GM23338 (cell line): ENCODE measurements around the gene KLF18.

Experiments used
- CREB1 ChIP-seq: fragments of 250-450 bp; sonication (Bioruptor Pico); IDR thresholded peaks from 2 replicates; pipeline ENCODE4 v1.5.0; 2020; ENCODE audit warnings: low read depth, mild to moderate bottlenecking, moderate library complexity
- EZH2 ChIP-seq: fragments of 200-600 bp; sonication (generic); IDR thresholded peaks from one replicate; pipeline ENCODE4 v1.8.0; 2017; ENCODE audit warnings: antibody characterized with exemption, mild to moderate bottlenecking, low read depth; ENCODE audit not compliant: unreplicated experiment
- EZH2phosphoT487 ChIP-seq: fragments of 200-600 bp; sonication (generic); IDR thresholded peaks from one replicate; pipeline ENCODE4 v1.8.1; 2018; ENCODE audit warnings: antibody characterized with exemption; ENCODE audit not compliant: unreplicated experiment
- NANOG ChIP-seq: IDR thresholded peaks from 2 replicates; pipeline ENCODE4 v1.6.1; 2016; ENCODE audit warnings: antibody characterized with exemption, borderline replicate concordance
- POLR2AphosphoS5 ChIP-seq: IDR thresholded peaks from 2 replicates; pipeline ENCODE4 v1.6.1; 2016; ENCODE audit warnings: antibody characterized with exemption, low read depth
- ZNF331 ChIP-seq: fragments of 250-450 bp; sonication (Bioruptor Pico); IDR thresholded peaks from 2 replicates; pipeline ENCODE4 v1.5.0; 2020; ENCODE audit warnings: low read depth, mild to moderate bottlenecking, moderate library complexity
- TF ChIP-seq, protein P1 (sequence below), 2 experiments: fragments of 200-600 bp in 1 of 2; sonication (generic) in 1 of 2; conservative IDR thresholded peaks; 2 replicates each; pipeline versions ENCODE4 v1.5.1 to v1.6.1; 2016 to 2017; ENCODE audit warnings: antibody characterized with exemption in 2 of 2, low read depth in 2 of 2, mild to moderate bottlenecking in 2 of 2, moderate library complexity in 1 of 2
- TF ChIP-seq, protein P2 (sequence below): IDR thresholded peaks from one replicate; pipeline ENCODE4 v1.6.1; 2018; ENCODE audit warnings: antibody characterized with exemption; ENCODE audit not compliant: unreplicated experiment

DNA sequence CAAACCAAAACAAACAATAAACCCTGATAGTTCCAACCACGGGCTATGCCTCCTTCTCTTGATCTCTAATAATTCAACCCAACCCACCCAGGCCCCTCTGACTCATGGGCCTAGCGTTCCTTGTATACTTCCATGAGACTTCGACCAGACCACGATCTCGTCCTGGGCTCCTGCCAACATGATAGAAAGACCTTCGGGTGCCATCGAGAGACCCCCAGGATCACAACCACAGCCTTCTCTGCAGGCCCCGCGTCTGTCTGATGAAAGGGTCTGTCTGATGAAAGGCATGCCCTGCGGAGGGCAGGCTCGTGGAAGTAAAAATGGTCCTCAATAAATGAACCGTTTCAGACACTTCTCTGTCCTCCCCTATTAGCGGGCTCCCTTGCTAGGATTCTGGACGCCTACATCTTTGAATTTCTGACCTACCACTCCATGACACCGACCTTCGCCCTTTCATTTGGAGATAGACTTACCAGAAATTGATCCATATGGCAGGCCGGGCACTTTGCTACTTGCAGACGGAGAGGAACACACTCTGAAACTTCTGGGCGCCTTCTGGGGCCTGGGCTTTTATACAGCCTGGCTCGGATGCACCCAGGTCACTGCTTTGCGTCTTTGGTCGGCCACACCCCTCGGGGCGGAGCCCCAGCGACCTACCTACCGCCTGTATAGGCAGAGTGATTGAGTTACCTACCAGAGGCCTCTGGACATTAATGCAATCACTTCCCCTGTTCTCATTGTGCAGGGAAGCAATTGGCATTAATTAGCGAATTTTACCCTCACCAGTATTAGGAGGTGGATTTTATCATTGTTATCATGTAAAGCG, 5.3 kb upstream of the KLF18 start:
- TF ChIP-seq, protein P1, sequence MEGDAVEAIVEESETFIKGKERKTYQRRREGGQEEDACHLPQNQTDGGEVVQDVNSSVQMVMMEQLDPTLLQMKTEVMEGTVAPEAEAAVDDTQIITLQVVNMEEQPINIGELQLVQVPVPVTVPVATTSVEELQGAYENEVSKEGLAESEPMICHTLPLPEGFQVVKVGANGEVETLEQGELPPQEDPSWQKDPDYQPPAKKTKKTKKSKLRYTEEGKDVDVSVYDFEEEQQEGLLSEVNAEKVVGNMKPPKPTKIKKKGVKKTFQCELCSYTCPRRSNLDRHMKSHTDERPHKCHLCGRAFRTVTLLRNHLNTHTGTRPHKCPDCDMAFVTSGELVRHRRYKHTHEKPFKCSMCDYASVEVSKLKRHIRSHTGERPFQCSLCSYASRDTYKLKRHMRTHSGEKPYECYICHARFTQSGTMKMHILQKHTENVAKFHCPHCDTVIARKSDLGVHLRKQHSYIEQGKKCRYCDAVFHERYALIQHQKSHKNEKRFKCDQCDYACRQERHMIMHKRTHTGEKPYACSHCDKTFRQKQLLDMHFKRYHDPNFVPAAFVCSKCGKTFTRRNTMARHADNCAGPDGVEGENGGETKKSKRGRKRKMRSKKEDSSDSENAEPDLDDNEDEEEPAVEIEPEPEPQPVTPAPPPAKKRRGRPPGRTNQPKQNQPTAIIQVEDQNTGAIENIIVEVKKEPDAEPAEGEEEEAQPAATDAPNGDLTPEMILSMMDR (conservative IDR thresholded peaks at IDR 0.05; ENCODE audit: low read depth in 2 of 2): no peak
- no peak for TF ChIP-seq ZNF331
- no peak for TF ChIP-seq NANOG
- TF ChIP-seq EZH2: no peak
- no peak for TF ChIP-seq EZH2phosphoT487
- no peak for TF ChIP-seq POLR2AphosphoS5
- TF ChIP-seq CREB1 (CRISPR knock-in tag): no peak
- TF ChIP-seq, protein P2, sequence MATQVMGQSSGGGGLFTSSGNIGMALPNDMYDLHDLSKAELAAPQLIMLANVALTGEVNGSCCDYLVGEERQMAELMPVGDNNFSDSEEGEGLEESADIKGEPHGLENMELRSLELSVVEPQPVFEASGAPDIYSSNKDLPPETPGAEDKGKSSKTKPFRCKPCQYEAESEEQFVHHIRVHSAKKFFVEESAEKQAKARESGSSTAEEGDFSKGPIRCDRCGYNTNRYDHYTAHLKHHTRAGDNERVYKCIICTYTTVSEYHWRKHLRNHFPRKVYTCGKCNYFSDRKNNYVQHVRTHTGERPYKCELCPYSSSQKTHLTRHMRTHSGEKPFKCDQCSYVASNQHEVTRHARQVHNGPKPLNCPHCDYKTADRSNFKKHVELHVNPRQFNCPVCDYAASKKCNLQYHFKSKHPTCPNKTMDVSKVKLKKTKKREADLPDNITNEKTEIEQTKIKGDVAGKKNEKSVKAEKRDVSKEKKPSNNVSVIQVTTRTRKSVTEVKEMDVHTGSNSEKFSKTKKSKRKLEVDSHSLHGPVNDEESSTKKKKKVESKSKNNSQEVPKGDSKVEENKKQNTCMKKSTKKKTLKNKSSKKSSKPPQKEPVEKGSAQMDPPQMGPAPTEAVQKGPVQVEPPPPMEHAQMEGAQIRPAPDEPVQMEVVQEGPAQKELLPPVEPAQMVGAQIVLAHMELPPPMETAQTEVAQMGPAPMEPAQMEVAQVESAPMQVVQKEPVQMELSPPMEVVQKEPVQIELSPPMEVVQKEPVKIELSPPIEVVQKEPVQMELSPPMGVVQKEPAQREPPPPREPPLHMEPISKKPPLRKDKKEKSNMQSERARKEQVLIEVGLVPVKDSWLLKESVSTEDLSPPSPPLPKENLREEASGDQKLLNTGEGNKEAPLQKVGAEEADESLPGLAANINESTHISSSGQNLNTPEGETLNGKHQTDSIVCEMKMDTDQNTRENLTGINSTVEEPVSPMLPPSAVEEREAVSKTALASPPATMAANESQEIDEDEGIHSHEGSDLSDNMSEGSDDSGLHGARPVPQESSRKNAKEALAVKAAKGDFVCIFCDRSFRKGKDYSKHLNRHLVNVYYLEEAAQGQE: no peak
